ENCODE measurements around the gene MAP2K6.

GRCh38 chr17:69448431-69449102 is 34.1 kb downstream of the MAP2K6 start:
- TF ChIP-seq, protein P1, sequence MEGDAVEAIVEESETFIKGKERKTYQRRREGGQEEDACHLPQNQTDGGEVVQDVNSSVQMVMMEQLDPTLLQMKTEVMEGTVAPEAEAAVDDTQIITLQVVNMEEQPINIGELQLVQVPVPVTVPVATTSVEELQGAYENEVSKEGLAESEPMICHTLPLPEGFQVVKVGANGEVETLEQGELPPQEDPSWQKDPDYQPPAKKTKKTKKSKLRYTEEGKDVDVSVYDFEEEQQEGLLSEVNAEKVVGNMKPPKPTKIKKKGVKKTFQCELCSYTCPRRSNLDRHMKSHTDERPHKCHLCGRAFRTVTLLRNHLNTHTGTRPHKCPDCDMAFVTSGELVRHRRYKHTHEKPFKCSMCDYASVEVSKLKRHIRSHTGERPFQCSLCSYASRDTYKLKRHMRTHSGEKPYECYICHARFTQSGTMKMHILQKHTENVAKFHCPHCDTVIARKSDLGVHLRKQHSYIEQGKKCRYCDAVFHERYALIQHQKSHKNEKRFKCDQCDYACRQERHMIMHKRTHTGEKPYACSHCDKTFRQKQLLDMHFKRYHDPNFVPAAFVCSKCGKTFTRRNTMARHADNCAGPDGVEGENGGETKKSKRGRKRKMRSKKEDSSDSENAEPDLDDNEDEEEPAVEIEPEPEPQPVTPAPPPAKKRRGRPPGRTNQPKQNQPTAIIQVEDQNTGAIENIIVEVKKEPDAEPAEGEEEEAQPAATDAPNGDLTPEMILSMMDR (conservative IDR thresholded peaks at IDR 0.05), result no peak
- TF ChIP-seq ZFX (IDR thresholded peaks at IDR 0.05), result no peak

Measured in C4-2B (cell line).